GM21367 (cell line): ENCODE results near the gene PCDHB10.
"Not testable (repeated sequence)": the region's sequence is repeated elsewhere in the genome, so short reads cannot be mapped to it uniquely, and the experiment has no call there.

Source experiments
- ATAC-seq: cut with Tn5 transposase; IDR thresholded peaks from one replicate; pipeline ENCODE4 v1.9.1; 2021; ENCODE audit not compliant: unreplicated experiment

Gene PCDHB10

DNA sequence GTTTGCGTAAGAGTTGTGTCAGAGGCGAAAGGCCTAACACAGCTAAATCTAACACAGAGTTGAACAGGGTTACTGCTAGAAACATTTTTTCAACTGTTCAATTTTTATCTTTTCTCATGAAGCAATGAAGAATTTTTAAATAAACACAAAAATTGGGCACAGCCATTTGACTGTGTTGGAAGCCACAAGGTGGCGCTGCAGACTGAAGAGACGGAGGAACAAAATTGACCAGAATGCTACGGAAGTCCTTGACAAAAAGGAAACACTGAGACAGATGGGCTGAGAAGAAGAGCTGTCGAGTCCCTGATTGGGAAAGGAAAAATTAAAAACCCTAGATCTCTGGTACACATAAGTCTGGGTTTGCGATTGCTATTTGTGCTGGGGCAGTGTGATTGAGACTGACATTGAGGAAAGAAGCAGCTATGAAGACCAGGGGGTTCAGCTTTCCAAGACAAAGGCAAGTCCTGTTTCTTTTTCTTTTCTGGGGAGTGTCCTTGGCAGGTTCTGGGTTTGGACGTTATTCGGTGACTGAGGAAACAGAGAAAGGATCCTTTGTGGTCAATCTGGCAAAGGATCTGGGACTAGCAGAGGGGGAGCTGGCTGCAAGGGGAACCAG is 5.1 kb upstream of the PCDHB10 start, which contains the start of gene PCDHB9:
Gene PCDHB9, plus strand, starts transcription at position 265 of the 616 bp plus-strand sequence. Its CDS starts 158 bp downstream, at position 423.
- ATAC-seq: no peak

DNA sequence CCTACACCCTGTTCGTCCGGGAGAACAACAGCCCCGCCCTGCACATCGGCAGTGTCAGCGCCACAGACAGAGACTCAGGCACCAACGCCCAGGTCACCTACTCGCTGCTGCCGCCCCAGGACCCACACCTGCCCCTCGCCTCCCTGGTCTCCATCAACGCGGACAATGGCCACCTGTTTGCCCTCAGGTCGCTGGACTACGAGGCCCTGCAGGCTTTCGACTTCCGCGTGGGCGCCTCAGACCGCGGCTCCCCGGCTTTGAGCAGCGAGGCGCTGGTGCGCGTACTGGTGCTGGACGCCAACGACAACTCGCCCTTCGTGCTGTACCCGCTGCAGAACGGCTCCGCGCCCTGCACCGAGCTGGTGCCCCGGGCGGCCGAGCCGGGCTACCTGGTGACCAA is 3.5 kb upstream of the PCDHB10 start:
- not testable (repeated sequence) for ATAC-seq

DNA sequence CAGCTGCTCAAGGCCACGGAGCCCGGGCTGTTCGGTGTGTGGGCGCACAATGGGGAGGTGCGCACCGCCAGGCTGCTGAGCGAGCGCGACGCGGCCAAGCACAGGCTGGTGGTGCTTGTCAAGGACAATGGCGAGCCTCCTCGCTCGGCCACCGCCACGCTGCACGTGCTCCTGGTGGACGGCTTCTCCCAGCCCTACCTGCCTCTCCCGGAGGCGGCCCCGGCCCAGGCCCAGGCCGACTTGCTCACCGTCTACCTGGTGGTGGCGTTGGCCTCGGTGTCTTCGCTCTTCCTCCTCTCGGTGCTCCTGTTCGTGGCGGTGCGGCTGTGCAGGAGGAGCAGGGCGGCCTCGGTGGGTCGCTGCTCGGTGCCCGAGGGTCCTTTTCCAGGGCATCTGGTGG is 3.0 kb upstream of the PCDHB10 start:
- not testable (repeated sequence) for ATAC-seq

DNA sequence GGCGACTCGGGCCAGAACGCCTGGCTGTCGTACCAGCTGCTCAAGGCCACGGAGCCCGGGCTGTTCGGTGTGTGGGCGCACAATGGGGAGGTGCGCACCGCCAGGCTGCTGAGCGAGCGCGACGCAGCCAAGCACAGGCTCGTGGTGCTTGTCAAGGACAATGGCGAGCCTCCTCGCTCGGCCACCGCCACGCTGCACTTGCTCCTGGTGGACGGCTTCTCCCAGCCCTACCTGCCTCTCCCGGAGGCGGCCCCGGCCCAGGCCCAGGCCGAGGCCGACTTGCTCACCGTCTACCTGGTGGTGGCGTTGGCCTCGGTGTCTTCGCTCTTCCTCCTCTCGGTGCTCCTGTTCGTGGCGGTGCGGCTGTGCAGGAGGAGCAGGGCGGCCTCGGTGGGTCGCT is 2.2 kb downstream of the PCDHB10 start:
- ATAC-seq: not testable (repeated sequence)

DNA sequence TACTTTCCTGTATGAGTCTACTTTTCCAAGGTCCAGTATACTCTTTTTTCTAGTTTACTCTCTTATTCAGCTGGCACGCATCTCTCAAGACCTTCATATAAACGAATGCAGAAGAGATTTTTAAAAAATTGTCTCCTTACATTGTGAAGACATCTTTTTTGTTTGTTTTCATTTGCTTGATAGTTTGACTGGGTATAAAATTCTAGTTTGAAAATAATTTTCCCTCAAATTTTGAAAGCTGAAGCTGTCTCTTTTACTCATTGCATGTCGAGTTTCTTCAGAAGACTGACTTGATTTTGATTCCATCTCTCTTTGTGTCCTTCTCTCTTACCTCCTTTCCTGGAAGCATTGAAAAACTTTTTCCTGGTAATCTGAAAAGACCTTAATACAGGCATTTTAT is 4.2 kb downstream of the PCDHB10 start:
- no peak for ATAC-seq

DNA sequence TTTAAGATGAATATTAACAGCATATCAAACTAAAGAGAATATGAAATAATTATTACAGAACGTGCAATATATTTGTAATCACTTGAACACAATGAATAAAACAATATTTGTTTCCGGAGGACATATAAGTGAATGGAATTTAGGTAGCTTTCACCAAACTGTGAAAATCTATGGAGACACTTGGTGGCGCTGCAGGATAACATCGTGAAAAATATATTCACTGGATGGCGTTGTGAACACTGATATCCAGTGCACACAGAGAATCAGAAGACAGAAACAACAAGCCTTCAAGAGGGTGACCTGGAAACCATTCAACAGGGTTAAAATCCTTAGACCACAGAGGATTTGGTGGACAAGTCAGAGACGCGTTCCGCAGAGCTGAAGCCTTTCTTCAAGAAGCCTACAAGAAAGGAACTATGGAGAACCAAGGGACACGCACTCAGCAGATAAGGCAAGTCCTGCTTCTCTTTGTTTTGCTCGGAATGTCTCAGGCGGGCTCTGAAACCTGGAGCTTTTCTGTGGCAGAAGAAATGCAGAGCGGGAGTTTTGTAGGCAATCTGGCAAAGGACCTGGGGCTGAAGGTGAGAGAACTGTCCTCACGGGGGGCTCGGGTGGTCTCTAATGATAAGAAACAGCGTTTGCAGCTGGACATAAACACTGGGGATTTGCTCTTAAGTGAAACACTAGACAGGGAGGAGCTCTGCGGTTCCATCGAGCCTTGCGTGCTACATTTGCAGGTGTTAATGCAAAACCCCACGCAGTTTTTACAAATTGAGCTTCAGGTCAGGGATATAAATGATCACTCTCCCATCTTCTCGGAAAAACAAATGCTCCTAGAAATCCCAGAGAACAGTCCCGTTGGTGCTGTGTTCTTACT is 7.4 kb downstream of the PCDHB10 start, which contains the start of gene PCDHB11:
Gene PCDHB11, plus strand, starts transcription at position 269 of the 877 bp plus-strand sequence. Its CDS starts 148 bp downstream, at position 417.
- no peak for ATAC-seq

DNA sequence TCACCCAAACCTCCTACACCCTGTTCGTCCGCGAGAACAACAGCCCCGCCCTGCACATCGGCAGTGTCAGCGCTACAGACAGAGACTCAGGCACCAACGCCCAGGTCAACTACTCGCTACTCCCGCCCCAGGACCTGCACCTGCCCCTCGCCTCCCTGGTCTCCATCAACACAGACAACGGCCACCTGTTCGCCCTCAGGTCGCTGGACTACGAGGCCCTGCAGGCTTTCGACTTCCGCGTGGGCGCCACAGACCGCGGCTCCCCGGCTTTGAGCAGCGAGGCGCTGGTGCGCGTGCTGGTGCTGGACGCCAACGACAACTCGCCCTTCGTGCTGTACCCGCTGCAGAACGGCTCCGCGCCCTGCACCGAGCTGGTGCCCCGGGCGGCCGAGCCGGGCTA is 9.0 kb downstream of the PCDHB10 start:
- not testable (repeated sequence) for ATAC-seq

DNA sequence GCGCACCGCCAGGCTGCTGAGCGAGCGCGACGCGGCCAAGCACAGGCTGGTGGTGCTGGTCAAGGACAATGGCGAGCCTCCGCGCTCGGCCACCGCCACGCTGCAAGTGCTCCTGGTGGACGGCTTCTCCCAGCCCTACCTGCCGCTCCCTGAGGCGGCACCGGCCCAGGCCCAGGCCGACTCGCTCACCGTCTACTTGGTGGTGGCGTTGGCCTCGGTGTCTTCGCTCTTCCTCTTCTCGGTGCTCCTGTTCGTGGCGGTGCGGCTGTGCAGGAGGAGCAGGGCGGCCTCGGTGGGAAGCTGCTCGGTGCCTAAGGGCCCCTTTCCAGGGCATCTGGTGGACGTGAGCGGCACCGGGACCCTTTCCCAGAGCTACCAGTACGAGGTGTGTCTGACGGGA is 9.5 kb downstream of the PCDHB10 start:
- not testable (repeated sequence) for ATAC-seq

DNA sequence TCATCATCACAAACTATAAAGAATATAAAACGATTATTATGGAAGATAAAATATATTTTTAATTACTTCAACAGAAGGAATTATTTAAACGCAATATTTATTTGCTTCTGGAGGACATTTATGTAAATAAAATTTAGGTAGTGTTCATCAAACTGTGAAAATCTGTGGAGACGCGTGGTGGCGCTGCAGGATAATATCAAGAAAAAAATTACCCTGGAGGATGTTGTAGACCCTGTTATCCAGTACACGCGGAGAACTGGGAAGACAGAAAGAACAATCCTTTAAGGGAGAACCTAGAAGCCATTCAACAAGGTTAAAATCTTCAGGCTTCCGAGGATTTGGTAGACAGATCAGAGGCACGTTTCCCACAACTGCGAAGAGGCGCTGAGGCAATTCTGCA is 16.3 kb downstream of the PCDHB10 start, which contains the start of gene PCDHB12:
Gene PCDHB12, plus strand, starts transcription at position 242 of the 400 bp plus-strand sequence. CDS start 189 bp downstream, outside the sequence.
- no peak for ATAC-seq

DNA sequence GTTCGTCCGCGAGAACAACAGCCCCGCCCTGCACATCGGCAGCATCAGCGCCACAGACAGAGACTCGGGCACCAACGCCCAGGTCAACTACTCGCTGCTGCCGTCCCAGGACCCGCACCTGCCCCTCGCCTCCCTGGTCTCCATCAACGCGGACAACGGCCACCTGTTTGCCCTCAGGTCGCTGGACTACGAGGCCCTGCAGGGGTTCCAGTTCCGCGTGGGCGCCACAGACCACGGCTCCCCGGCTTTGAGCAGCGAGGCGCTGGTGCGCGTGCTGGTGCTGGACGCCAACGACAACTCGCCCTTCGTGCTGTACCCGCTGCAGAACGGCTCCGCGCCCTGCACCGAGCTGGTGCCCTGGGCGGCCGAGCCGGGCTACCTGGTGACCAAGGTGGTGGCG is 18.1 kb downstream of the PCDHB10 start:
- ATAC-seq: not testable (repeated sequence)

DNA sequence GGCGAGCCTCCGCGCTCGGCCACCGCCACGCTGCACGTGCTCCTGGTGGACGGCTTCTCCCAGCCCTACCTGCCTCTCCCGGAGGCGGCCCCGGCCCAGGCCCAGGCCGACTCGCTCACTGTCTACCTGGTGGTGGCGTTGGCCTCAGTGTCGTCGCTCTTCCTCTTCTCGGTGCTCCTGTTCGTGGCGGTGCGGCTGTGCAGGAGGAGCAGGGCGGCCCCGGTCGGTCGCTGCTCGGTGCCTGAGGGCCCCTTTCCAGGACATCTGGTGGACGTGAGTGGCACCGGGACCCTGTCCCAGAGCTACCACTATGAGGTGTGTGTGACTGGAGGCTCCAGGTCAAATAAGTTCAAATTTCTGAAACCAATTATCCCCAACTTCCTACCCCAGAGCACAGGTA is 18.7 kb downstream of the PCDHB10 start:
- ATAC-seq: not testable (repeated sequence)

DNA sequence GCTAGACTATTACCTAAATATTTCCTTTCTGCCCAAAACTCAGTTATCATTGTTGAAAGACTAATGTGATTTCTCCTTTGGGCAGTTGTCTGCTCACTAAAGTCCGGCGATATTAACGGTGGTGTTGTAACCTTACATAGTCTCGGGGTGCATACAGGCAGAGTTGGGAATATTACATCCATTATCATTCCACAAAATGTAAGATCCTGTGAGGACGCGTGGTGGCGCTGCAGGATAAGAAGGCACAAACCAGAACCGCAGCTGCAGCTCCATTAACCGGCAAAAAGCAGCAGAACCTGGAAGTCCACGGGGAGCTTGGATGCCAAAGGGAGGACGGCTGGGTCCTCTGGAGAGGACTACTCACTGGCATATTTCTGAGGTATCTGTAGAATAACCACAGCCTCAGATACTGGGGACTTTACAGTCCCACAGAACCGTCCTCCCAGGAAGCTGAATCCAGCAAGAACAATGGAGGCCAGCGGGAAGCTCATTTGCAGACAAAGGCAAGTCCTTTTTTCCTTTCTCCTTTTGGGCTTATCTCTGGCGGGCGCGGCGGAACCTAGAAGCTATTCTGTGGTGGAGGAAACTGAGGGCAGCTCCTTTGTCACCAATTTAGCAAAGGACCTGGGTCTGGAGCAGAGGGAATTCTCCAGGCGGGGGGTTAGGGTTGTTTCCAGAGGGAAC is 21.6 kb downstream of the PCDHB10 start, which contains the start of gene PCDHB13:
Gene PCDHB13, plus strand, starts transcription at position 264 of the 684 bp plus-strand sequence. Its CDS starts 205 bp downstream, at position 469.
- ATAC-seq: not testable (repeated sequence)

DNA sequence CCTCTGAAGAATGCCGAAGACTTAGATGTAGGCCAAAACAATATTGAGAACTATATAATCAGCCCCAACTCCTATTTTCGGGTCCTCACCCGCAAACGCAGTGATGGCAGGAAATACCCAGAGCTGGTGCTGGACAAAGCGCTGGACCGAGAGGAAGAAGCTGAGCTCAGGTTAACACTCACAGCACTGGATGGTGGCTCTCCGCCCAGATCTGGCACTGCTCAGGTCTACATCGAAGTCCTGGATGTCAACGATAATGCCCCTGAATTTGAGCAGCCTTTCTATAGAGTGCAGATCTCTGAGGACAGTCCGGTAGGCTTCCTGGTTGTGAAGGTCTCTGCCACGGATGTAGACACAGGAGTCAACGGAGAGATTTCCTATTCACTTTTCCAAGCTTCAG is 22.4 kb downstream of the PCDHB10 start:
- ATAC-seq: not testable (repeated sequence)

DNA sequence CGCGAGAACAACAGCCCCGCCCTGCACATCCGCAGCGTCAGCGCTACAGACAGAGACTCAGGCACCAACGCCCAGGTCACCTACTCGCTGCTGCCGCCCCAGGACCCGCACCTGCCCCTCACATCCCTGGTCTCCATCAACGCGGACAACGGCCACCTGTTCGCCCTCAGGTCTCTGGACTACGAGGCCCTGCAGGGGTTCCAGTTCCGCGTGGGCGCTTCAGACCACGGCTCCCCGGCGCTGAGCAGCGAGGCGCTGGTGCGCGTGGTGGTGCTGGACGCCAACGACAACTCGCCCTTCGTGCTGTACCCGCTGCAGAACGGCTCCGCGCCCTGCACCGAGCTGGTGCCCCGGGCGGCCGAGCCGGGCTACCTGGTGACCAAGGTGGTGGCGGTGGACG is 23.4 kb downstream of the PCDHB10 start:
- ATAC-seq: not testable (repeated sequence)

DNA sequence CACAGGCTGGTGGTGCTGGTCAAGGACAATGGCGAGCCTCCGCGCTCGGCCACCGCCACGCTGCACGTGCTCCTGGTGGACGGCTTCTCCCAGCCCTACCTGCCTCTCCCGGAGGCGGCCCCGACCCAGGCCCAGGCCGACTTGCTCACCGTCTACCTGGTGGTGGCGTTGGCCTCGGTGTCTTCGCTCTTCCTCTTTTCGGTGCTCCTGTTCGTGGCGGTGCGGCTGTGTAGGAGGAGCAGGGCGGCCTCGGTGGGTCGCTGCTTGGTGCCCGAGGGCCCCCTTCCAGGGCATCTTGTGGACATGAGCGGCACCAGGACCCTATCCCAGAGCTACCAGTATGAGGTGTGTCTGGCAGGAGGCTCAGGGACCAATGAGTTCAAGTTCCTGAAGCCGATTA is 23.9 kb downstream of the PCDHB10 start:
- not testable (repeated sequence) for ATAC-seq

DNA sequence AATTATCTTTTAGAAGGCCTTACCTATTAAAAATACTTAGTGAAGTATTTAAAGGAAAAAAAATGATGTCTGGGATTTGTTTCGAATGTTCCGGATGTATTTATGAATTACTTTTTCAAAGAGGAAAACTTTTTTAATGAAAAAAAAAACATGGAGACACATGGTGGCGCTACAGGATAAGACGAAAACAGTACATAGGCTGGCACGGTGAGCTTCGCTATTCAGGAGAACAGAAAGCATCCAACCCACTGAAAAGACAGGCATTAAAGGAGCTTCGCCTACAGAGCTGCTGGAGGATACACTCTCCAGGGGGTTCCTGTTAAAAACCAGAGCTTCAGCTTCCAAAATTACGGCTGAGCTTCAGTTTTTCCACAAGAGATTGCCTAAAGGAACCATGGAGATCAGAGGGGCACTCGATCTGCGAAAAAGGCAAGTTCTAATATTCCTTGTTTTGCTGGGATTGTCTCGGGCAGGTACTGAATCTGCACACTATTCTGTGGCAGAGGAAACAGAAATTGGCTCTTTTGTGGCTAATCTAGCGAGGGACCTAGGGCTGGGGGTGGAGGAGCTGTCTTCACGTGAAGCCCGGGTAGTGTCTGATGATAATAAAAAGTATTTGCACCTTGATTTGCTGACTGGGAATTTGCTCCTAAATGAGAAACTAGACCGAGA is 31.1 kb downstream of the PCDHB10 start, which contains the start of gene PCDHB14:
Gene PCDHB14, plus strand, starts transcription at position 232 of the 672 bp plus-strand sequence. Its CDS starts 163 bp downstream, at position 395.
- no peak for ATAC-seq

DNA sequence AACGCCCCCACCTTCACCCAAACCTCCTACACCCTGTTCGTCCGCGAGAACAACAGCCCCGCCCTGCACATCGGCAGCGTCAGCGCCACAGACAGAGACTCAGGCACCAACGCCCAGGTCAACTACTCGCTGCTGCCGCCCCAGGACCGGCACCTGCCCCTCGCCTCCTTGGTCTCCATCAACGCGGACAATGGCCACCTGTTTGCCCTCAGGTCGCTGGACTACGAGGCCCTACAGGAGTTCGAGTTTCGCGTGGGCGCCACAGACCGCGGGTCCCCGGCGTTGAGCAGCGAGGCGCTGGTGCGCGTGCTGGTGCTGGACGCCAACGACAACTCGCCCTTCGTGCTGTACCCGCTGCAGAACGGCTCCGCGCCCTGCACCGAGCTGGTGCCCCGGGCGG is 32.7 kb downstream of the PCDHB10 start:
- ATAC-seq: not testable (repeated sequence)

DNA sequence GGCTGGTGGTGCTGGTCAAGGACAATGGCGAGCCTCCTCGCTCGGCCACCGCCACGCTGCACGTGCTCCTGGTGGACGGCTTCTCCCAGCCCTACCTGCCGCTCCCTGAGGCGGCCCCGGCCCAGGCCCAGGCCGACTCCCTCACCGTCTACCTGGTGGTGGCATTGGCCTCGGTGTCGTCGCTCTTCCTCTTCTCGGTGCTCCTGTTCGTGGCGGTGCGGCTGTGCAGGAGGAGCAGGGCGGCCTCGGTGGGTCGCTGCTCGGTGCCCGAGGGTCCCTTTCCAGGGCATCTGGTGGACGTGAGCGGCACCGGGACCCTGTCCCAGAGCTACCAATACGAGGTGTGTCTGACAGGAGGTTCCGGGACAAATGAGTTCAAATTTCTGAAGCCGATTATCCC is 33.3 kb downstream of the PCDHB10 start:
- ATAC-seq: not testable (repeated sequence)

DNA sequence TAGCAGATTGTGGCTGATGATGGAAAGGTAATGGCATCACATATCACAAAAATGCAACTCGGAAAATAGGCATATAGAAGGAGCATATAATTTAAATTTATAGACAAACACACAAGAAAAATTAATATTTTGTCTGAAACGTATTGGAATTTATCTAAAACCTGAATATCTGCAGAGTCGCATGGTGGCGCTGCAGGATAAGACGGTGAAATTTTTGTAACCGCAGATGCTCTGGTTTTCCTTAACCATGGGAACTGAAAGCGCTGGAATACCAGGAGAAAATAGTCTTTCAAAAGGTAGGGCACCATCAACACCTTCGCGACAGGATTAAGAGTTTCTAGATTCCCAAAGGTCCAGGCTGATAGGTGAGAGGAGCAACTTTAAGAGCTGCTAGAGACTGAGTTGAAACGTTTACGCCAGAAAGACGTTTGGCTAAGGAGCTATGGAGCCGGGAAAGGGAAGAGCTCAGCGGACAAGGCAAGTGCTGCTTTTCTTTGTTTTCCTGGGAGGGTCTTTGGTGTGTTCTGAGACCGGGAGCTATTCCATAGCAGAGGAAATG is 42.0 kb downstream of the PCDHB10 start:
- ATAC-seq: no peak

DNA sequence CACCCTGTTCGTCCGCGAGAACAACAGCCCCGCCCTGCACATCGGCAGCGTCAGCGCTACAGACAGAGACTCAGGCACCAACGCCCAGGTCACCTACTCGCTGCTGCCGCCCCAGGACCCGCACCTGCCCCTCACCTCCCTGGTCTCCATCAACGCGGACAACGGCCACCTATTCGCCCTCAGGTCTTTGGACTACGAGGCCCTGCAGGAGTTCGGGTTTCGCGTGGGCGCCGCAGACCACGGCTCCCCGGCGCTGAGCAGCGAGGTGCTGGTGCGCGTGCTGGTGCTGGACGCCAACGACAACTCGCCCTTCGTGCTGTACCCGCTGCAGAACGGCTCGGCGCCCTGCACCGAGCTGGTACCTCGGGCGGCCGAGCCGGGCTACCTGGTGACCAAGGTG is 43.8 kb downstream of the PCDHB10 start:
- ATAC-seq: not testable (repeated sequence)
